ENCODE results near the gene PITX1.

The PITX1 gene

GRCh38 chr5:135062216-135063055 lies 28.4 kb upstream of the PITX1 start:
- DNase-seq (ENCODE audit: low read depth in 2 of 3, low spot score in 1 of 3) = no peak

- no peak for DNase-seq (ENCODE audit: low read depth in 2 of 3, low spot score in 1 of 3)
These were observed 27.0 kb upstream of the PITX1 start for GRCh38 chr5:135061001-135061400.

GRCh38 chr5:135060021-135060420 lies 26.0 kb upstream of the PITX1 start:
- DNase-seq (ENCODE audit: low read depth in 2 of 3, low spot score in 1 of 3) = no peak

- no peak for DNase-seq (ENCODE audit: low read depth in 2 of 3, low spot score in 1 of 3)
These were observed 25.2 kb upstream of the PITX1 start for GRCh38 chr5:135059000-135059923.

- no peak for DNase-seq (ENCODE audit: low read depth in 2 of 3, low spot score in 1 of 3)
These were observed 24.3 kb upstream of the PITX1 start for GRCh38 chr5:135058331-135058732.

- DNase-seq (ENCODE audit: low read depth in 2 of 3, low spot score in 1 of 3) = no peak
These were observed 23.2 kb upstream of the PITX1 start for GRCh38 chr5:135057233-135057632.

GRCh38 chr5:135056316-135057030 lies 22.4 kb upstream of the PITX1 start:
- no peak for DNase-seq (ENCODE audit: low read depth in 2 of 3, low spot score in 1 of 3)

- no peak for DNase-seq (ENCODE audit: low read depth in 2 of 3, low spot score in 1 of 3)
These were observed 21.4 kb upstream of the PITX1 start for GRCh38 chr5:135055396-135055795.

- DNase-seq (ENCODE audit: low read depth in 2 of 3, low spot score in 1 of 3) = no peak
These were observed 20.5 kb upstream of the PITX1 start for GRCh38 chr5:135054546-135054945.

- no peak for DNase-seq (ENCODE audit: low read depth in 2 of 3, low spot score in 1 of 3)
These were observed 20.0 kb upstream of the PITX1 start for GRCh38 chr5:135053989-135054388.

- no peak for DNase-seq (ENCODE audit: low read depth in 2 of 3, low spot score in 1 of 3)
These were observed 19.2 kb upstream of the PITX1 start for GRCh38 chr5:135053278-135053677.

- no peak for DNase-seq (ENCODE audit: low read depth in 2 of 3, low spot score in 1 of 3)
These were observed 18.6 kb upstream of the PITX1 start for GRCh38 chr5:135052511-135053145.

GRCh38 chr5:135051872-135052271 lies 17.8 kb upstream of the PITX1 start:
- DNase-seq (ENCODE audit: low read depth in 2 of 3, low spot score in 1 of 3) = no peak

- no peak for DNase-seq (ENCODE audit: low read depth in 2 of 3, low spot score in 1 of 3)
These were observed 17.4 kb upstream of the PITX1 start for GRCh38 chr5:135051399-135051798.

- no peak for DNase-seq (ENCODE audit: low read depth in 2 of 3, low spot score in 1 of 3)
These were observed 16.3 kb upstream of the PITX1 start for GRCh38 chr5:135050244-135050767.

- DNase-seq (ENCODE audit: low read depth in 2 of 3, low spot score in 1 of 3) = no peak
These were observed 14.9 kb upstream of the PITX1 start for GRCh38 chr5:135048930-135049329.

GRCh38 chr5:135048286-135048685 lies 14.3 kb upstream of the PITX1 start:
- DNase-seq (ENCODE audit: low read depth in 2 of 3, low spot score in 1 of 3) = no peak

- no peak for DNase-seq (ENCODE audit: low read depth in 2 of 3, low spot score in 1 of 3)
These were observed 13.3 kb upstream of the PITX1 start for GRCh38 chr5:135047347-135047695.

GRCh38 chr5:135046661-135047346 lies 12.8 kb upstream of the PITX1 start:
- no peak for DNase-seq (ENCODE audit: low read depth in 2 of 3, low spot score in 1 of 3)

- DNase-seq (ENCODE audit: low read depth in 2 of 3, low spot score in 1 of 3) = no peak
These were observed 11.5 kb upstream of the PITX1 start for GRCh38 chr5:135045488-135045887.

All from stimulated activated CD4-positive, alpha-beta T cell treated with anti-CD3 and anti-CD28 coated beads, Interleukin-12 subunit alpha, Interleukin-12 subunit beta, amount 100 ng/mL, for 48 hours (primary cell).